HepG2 (cell line): ENCODE data around the gene NDUFB7.

Experiments used
- CEBPB ChIP-seq: IDR thresholded peaks from 2 replicates; pipeline ENCODE4 v1.6.1; 2011; ENCODE audit warnings: low read depth, low read length, improper control_type of control experiment, borderline replicate concordance
- CTCF ChIP-seq: sonication (generic); formaldehyde crosslinking; IDR thresholded peaks from 2 replicates; pipeline ENCODE4 v1.5.0; 2020; ENCODE audit warnings: mild to moderate bottlenecking, missing genetic modification reagents, moderate library complexity
- MAFG ChIP-seq: sonication (generic); formaldehyde crosslinking; IDR thresholded peaks from 2 replicates; pipeline ENCODE4 v1.5.1; 2020; ENCODE audit warnings: mild to moderate bottlenecking, missing genetic modification reagents
- PRDM15 ChIP-seq: sonication (generic); formaldehyde crosslinking; IDR thresholded peaks from 2 replicates; pipeline ENCODE4 v1.4.0; 2020; ENCODE audit warnings: missing genetic modification reagents
- ZNF274 ChIP-seq: sonication (generic); formaldehyde crosslinking; IDR thresholded peaks from 2 replicates; pipeline ENCODE4 v1.5.1; 2020; ENCODE audit warnings: mild to moderate bottlenecking, missing genetic modification reagents

- no peak for TF ChIP-seq CTCF (CRISPR knock-in tag)
- no peak for TF ChIP-seq PRDM15 (CRISPR knock-in tag)
- no peak for TF ChIP-seq CEBPB
- no peak for TF ChIP-seq ZNF274
- TF ChIP-seq MAFG (CRISPR knock-in tag) = no peak
Observed at GRCh38 chr19:14612657-14613056, 40.8 kb upstream of the NDUFB7 start.
